ENCODE measurements around the gene EXOC6. TPM values are rescaled to one million over a fixed set of nuclear protein-coding genes. Genes with fewer than 3 reads are reported as not detected.
A peak's percentile ranks its signal among the peaks of the same experiment; 100 is the strongest.

The EXOC6 gene
- total and polyA plus RNA-seq, 2 of the 13 experiments (the other 11 are each of a cell fraction or from before 2014, with no cell fraction given): 22.2 to 29.2 TPM

- TF ChIP-seq PRDM15 (CRISPR knock-in tag; IDR thresholded peaks at IDR 0.05): no peak
- TF ChIP-seq EHMT2 (IDR thresholded peaks at IDR 0.05; ENCODE audit: borderline replicate concordance, low read depth, low read length): no peak
- TF ChIP-seq ATF7-NPFF (CRISPR knock-in tag; IDR thresholded peaks at IDR 0.05; ENCODE audit: low read depth): no peak
- peak; percentile 37; the same call in 1 of the 2 replicates for TF ChIP-seq SOX5 (CRISPR knock-in tag; IDR thresholded peaks at IDR 0.05; ENCODE audit: borderline replicate concordance)
- TF ChIP-seq ZNF446 (CRISPR knock-in tag; IDR thresholded peaks at IDR 0.05): no peak
- TF ChIP-seq ZKSCAN1 (IDR thresholded peaks at IDR 0.05; ENCODE audit: low read length): no peak
- no peak for TF ChIP-seq ZNF143 (CRISPR knock-in tag; IDR thresholded peaks at IDR 0.05)
- no peak for TF ChIP-seq ZHX1 (CRISPR knock-in tag; IDR thresholded peaks at IDR 0.05; ENCODE audit: low read depth)
- TF ChIP-seq NFE2 (CRISPR knock-in tag; IDR thresholded peaks at IDR 0.05): no peak
- TF ChIP-seq NAIF1 (CRISPR knock-in tag; IDR thresholded peaks at IDR 0.05; ENCODE audit: borderline replicate concordance): no peak
- 0 out of 2 replicates have a peak, but pooled peaks have one; percentile 62 for TF ChIP-seq MZF1 (CRISPR knock-in tag; IDR thresholded peaks at IDR 0.05; ENCODE audit: borderline replicate concordance)
- no peak for TF ChIP-seq ZNF432 (CRISPR knock-in tag; IDR thresholded peaks at IDR 0.05; ENCODE audit: borderline replicate concordance)
- no peak for TF ChIP-seq ZNF552 (CRISPR knock-in tag; IDR thresholded peaks at IDR 0.05; ENCODE audit: borderline replicate concordance)
- TF ChIP-seq CEBPZ (IDR thresholded peaks at IDR 0.05; ENCODE audit: low read length): no peak
- peak; percentile 7; the same call in 1 of the 2 replicates for TF ChIP-seq MYPOP (CRISPR knock-in tag; IDR thresholded peaks at IDR 0.05)
- TF ChIP-seq MAFK (conservative IDR thresholded peaks at IDR 0.05 in 1 of 2, IDR thresholded peaks at IDR 0.05 in 1 of 2; ENCODE audit: low read length in 2 of 2): no peak
- no peak for TF ChIP-seq POLR2AphosphoS2 (IDR thresholded peaks at IDR 0.05; ENCODE audit: low read depth, low read length)
- no peak for TF ChIP-seq TBP (CRISPR knock-in tag; IDR thresholded peaks at IDR 0.05)
- no peak for TF ChIP-seq ZNF296 (CRISPR knock-in tag; conservative IDR thresholded peaks at IDR 0.05)
- no peak for TF ChIP-seq ZNF562 (CRISPR knock-in tag; IDR thresholded peaks at IDR 0.05; ENCODE audit: borderline replicate concordance)
These were observed 223.4 kb downstream of the EXOC6 start (continued) for GRCh38 chr10:93071674-93072224.
